ENCODE data around the gene SSR2. TPM values are rescaled to one million over a fixed set of nuclear protein-coding genes. Genes with fewer than 3 reads are reported as not detected.

The SSR2 gene
- total RNA-seq, 2 experiments from 2014 or later, result 204 to 205 TPM

Other genes with a start within 250 kb of the SSR2 start
- gene GON4L, start 163.7 kb downstream of the SSR2 start, total RNA-seq, result 10 to 100 TPM; 92.4 to 94.4 TPM
- 10 to 100 TPM; 13.6 to 15.1 TPM for gene SYT11, start 161.4 kb downstream of the SSR2 start, total RNA-seq
- 10 to 100 TPM; 31.3 to 32.8 TPM for gene RIT1, start 109.6 kb downstream of the SSR2 start, total RNA-seq
- 10 to 100 TPM; 91.6 to 94.5 TPM for gene KHDC4, start 86.5 kb downstream of the SSR2 start, total RNA-seq
- under 1 TPM in 1 of 2 experiments, not detected in 1; 0.26 TPM for gene RXFP4, start 79.3 kb downstream of the SSR2 start, total RNA-seq
- gene ARHGEF2, start 42.4 kb downstream of the SSR2 start, total RNA-seq, result 100 to 1,000 TPM; 151 to 155 TPM
- gene UBQLN4, start 32.8 kb upstream of the SSR2 start, total RNA-seq, result 10 to 100 TPM; 31.9 to 37.9 TPM
- 10 to 100 TPM; 50.9 to 52.6 TPM for gene LAMTOR2, start 33.8 kb upstream of the SSR2 start, total RNA-seq
- under 1 TPM; 0.86 to 0.91 TPM for gene RAB25, start 40.2 kb upstream of the SSR2 start, total RNA-seq
- under 1 TPM; 0.09 to 0.11 TPM for gene MEX3A, start 61.5 kb upstream of the SSR2 start, total RNA-seq
- gene LMNA, start 93.8 kb upstream of the SSR2 start, total RNA-seq, result 10 to 100 TPM; 11.7 to 13.0 TPM
- 10 to 100 TPM in 1 of 2 experiments, 1 to 10 TPM in 1; 9.8 to 10.2 TPM for gene SEMA4A, start 132.6 kb upstream of the SSR2 start, total RNA-seq
- gene SLC25A44, start 173.2 kb upstream of the SSR2 start, total RNA-seq, result 10 to 100 TPM; 30.9 to 35.3 TPM
- 10 to 100 TPM; 66.2 to 71.2 TPM for gene PMF1, start 192.1 kb upstream of the SSR2 start, total RNA-seq
- gene BGLAP, start 221.2 kb upstream of the SSR2 start, total RNA-seq, result 1 to 10 TPM; 3.3 to 4.8 TPM
- 1 to 10 TPM; 7.0 TPM for gene PAQR6, start 227.1 kb upstream of the SSR2 start, total RNA-seq

Data from activated naive CD8-positive, alpha-beta T cell treated with anti-CD3 and anti-CD28 coated beads, Interleukin-2, amount 10 ng/mL, durations not matched to agents 7 days and 5 days (primary cell).